ENCODE data around the gene KIAA1217.

The KIAA1217 gene

GRCh38 chr10:24568042-24568441 is 359.1 kb downstream of the KIAA1217 start:
- no peak for DNase-seq

GRCh38 chr10:24569330-24569796 is 360.4 kb downstream of the KIAA1217 start:
- no peak for DNase-seq

GRCh38 chr10:24569828-24570657 is 361.1 kb downstream of the KIAA1217 start:
- no peak for DNase-seq

- DNase-seq = no peak
Observed at GRCh38 chr10:24570658-24571426, 361.9 kb downstream of the KIAA1217 start.

- no peak for DNase-seq
Observed at GRCh38 chr10:24571870-24572450, 363.0 kb downstream of the KIAA1217 start.

- DNase-seq = no peak
Observed at GRCh38 chr10:24574161-24574560, 365.2 kb downstream of the KIAA1217 start.

- no peak for DNase-seq
Observed at GRCh38 chr10:24574578-24575155, 365.7 kb downstream of the KIAA1217 start.

GRCh38 chr10:24575481-24576002 is 366.6 kb downstream of the KIAA1217 start:
- no peak for DNase-seq

- no peak for DNase-seq
Observed at GRCh38 chr10:24579448-24579847, 370.5 kb downstream of the KIAA1217 start.

GRCh38 chr10:24579906-24580305 is 371.0 kb downstream of the KIAA1217 start:
- DNase-seq = no peak

- no peak for DNase-seq
Observed at GRCh38 chr10:24589265-24589664, 380.3 kb downstream of the KIAA1217 start.

GRCh38 chr10:24590697-24591457 is 381.9 kb downstream of the KIAA1217 start:
- no peak for DNase-seq

- no peak for DNase-seq
Observed at GRCh38 chr10:24596217-24596930, 387.4 kb downstream of the KIAA1217 start.

- no peak for DNase-seq
Observed at GRCh38 chr10:24597426-24597825, 388.5 kb downstream of the KIAA1217 start.
